Pulmonary artery endothelial cell (primary cell): ENCODE data around the gene MAP3K3. TPM values are rescaled to one million over a fixed set of nuclear protein-coding genes. Genes with fewer than 3 reads are reported as not detected.

ENCODE experiments used
- DNase-seq: peaks from one replicate; pipeline ENCODE4 v3.0.0-alpha.2; 2011; ENCODE audit warnings: low read depth, low spot score
- total RNA-seq: library from RNA; depleted of rRNA; stranded (reverse); fragments of >200 nt; gene quantifications from 2 replicates; pipeline ENCODE4 v1.2.3, GENCODE V29; 2014

MAP3K3 gene
- total RNA-seq, 1 donor from 2014 or later = 104 TPM

DNA sequence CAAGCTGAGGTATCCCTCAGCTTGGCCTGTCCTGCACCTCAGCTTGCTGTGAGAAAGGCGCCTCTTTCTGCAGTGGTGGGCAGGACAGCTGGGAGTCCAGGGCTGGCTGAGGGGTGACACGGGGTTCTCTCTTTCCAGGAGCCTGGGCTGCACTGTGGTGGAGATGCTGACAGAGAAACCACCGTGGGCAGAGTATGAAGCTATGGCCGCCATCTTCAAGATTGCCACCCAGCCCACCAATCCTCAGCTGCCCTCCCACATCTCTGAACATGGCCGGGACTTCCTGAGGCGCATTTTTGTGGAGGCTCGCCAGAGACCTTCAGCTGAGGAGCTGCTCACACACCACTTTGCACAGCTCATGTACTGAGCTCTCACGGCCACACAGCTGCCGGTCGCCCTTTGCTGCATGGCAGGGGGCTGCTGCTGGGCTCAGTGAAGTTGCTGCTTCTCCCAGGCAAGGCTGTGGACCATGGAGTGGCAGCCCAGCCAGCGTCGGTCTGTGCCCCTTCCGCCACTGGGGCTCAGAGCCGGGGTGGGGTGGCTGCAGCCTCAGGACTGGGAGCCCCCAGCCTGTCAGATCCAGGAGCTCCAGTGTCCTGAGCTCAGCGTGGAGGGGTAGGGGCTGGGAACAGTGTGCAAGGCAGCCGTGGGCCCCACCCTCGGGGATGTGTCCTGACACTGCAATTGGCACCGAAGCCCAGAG lies 71.3 kb downstream of the MAP3K3 start:
- no peak for DNase-seq

DNA sequence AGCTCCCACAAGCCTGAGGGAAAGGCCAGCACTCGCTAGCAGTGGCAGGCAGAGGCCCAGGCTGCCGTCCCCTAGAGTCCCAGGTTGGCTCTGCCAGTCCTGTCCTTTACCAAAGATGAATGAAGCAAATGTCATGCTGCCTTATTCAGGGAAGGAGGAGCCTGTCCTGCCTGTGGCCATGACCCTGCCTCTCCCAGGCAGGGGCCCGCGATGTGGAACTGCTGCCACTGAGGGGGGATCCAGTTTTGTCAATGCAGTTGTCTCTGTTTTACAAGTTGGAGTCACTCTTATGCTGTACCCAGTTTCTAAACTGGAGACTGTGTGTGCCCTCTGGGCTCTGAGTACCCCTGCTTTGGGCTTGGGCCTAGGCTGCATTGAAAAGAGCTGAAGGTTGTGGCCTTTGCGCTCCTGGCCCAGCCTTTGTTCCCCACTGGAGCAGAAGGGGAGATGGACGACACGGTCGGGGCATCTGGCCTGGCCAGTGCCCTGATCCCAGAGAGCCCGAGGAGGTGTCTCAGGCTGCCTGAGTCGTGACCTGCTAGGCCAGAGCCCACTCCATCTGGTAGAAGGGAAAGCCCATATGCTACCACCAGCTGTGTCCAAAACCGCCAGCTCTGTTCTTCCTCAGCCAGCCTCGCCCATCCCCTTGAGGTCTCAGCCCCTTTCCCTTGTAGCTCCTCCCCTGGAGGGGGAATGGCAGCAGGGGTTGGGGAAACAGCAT lies 72.2 kb downstream of the MAP3K3 start:
- no peak for DNase-seq

DNA sequence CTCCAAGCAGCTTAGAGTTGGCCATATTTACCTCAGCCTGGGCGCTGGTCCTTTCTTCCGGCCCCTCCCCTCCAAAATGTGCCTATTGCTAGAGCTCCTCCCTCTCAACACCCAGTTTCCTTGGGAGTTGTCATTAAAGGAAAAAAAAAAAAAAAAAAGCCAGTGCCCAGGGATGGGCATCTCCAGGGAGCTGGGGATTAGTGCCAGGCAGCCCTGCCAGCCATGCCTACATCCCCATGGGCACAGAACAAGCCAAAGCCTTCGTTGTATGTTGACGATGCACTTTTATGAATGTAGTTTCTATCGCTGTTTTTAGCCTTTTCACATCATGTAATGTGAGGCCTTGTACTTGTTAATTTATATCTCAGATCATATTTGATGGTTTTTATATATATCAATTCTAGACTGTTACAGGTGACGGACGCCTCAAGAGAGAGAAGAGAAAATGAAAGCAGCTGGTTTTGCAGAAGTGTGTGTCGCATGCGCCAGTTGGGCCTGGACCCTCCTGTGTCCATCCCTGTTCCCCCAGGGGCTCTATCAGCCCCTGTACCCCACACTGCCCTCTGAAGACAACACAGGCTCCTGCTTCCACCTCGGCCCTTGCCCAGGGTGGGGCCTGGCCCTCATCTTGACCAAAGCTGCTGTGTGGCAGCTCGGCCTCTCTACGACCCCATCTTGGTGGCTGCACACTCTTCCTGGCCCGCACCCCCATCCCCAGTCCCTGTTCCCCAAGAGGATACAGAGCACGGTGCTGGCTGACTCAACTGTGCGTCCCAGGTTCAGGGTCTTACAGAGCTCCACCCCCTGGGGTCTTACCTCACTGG lies 72.9 kb downstream of the MAP3K3 start:
- no peak for DNase-seq

DNA sequence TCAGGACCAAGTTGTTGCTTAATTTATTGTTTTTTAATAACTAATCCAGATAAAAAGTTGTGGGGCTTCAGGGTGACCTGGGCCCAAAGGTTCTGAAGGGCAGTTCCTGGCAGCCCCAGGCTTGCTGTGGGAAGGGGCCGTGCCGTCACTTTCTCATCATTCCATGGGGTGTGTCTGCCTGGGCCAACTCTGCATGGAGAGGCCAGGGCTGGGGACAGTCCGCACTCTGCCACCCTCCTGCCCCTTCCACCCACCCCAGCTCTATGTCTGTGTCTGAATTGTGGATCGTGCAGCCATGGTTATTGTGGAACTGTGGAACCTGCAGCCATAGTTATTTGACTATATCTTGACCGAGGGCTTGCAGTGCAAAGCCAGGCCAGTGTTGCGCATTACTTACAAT lies 73.7 kb downstream of the MAP3K3 start:
- no peak for DNase-seq

DNA sequence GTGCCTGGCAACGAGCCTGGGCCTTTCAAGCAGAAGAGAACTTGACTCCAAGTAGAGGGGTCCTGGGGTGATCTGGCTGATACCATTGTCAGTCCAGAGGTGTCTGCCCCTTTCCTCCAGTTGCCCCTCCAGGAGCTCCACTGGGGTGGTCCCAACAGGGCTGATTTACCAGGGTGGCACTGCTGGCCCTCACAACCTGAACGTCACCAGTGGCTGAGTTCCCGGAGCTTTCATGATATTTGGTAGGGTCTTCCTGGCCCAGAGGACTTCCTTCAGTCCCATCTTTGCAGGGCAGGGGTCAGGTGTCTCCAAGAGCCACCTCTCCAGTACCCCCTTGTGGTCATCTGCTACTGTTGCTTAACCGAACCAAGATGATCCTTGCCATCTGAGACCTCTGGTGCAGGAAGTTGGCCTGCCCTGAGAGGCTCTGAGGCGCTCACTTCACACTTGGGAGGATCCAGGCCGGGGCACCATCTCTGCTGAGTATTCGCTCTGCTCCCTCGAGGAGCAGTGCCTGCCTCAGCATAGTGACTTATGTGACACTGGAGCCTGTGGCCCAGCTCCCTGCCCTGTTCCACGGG lies 74.3 kb downstream of the MAP3K3 start:
- no peak for DNase-seq

DNA sequence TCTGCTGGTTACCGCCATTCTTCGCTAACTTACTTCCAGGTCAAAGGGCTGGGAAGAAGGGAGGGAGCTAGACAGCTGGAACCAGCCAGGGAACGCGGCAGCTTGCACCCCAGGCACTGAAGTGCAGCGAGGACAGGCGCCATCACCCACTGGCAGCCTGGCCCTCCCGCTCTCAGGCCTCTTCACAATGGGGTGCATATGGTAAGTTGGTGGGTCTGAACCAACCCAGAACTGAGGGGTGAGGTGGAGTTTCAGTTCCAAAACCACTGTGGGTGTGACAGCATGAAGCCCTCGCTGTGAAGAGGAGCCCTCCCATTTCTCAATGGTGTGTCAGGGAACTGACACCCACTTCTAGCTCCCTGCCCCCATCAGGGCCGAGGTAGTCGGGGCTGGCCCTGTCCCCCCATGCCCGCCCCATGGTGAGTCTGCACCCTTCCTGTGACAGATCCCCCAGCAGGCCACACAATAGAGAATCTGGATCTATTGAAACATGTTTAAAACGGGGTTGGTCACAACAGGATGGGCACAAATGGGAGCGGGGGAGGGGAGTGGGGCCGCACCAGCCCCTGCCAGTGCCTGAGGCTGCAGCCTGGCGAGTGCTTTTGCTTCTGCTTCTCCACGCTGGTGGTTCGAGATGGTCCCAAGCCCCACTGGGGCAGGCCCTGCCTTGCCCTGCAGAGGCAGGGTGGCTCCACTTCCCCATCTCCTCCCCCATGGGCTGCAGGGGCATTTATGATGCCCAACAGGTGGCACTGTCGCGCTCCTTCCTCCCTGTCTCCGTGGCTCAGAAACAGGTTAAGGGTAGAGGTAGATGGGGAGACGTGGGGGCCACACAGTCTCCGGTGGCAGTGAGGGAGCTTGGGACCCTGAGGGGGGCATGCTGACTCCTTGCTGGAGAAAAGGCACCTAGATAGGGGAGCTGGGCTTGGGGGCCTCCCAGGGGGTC lies 75.4 kb downstream of the MAP3K3 start:
- no peak for DNase-seq

DNA sequence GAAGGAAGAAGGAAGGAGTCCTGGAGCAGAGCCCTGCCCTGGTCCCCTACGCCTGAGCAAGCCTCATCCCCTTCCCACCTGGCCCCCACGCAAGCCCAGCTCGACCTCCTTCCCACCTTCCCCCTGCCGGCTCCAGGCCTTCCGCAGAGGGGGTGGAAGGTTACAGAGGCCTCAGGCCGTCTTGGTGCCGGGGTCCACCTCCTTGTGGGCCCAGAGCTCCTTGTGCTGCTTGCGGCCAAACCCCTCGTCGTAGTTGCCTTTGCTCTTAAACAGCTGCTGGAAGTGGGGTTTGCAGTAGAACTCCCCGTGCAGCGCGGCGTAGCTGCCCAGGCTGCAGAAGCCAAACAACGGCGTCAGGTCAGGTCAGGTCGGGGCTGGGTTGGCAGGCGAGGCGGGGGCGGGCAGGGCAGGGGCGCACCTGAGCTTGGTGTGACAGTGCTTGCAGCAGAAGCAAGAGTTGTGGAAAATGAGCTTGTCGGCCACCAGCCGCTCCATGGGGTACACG lies 76.2 kb downstream of the MAP3K3 start:
- no peak for DNase-seq

DNA sequence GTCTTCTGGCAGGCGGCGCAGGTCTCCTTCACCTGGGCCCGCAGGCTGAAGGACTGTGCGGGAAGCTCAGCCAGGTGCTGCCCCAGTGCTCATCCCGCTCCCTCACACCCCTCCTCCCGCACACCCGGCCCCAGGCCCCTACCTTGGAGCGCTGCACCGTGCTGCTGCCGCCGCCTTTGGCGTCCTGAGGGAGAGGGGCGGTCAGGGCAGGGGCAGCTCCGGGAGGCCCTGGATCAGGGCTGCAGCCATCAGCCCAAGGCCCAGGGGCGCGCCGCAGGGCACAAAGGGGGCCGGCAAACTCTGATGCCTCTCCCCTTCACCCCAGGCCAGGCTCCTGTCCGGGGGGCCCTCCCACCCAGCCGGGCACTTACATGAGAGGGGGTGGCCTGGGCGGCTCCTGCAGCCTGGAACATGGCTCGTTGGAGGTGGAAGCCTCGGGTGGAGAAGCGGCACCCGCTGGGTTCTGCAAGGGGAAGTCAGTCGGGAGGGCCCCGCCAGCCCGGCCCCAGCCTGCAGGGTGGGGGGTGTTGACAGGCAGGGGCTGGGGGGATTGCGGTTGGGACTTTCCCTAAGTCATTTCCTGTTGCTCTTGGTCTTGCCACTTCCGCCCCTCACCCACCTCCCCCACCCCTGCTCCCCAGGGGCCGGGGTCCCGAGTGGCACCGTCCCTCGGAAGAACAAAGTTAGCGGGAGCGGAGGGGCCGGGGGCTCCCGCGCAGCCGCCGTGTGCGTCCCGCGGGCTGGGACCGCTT lies 76.8 kb downstream of the MAP3K3 start:
- no peak for DNase-seq

DNA sequence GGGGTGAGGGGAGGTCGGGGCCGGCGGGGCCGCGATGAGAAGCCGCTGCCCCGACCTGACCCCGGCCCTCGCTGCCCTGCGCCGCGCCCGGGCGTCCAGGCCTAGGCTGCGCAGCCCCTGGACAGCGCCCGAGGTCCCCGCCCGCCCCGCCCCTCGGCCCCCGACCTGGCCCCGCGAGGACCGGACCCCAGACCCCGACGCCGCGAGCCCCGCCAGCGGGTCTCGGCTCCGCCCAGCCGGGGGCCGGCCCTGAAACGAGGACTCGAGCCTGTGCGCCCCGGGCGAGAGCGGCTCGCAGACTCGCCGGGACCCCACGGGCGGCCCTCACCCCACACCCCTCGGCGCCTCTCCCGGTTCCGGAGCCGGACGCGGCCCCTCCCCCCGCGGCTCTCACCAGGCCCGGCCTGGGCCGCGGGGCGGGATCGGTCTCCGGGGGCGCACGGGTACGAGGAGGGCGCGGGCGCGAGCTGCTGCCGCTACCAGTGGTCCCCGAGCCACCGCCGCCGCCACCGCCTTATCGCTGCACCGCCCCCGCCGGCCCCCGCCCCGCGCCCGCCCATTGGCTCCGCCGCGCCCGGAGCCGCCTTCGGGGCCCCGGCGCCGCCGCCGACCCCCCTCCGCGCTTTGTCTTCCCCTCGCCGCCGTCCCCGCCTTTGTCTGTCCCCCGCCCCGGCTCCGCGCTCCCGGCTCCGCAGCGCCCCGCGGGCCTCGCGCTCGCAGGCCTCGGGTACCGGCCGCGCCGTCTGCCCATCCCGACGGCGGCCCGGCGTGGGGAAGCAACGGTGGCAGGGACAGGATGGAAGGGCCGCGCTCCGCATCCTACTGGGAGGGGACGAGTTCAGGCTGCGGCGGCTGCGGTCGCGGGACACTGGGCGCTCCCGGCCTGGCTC lies 77.7 kb downstream of the MAP3K3 start, which contains the start of gene LIMD2:
Gene LIMD2, minus strand, starts transcription at position 488 of the 890 bp plus-strand sequence. CDS start 827 bp downstream, outside the sequence.
- no peak for DNase-seq

DNA sequence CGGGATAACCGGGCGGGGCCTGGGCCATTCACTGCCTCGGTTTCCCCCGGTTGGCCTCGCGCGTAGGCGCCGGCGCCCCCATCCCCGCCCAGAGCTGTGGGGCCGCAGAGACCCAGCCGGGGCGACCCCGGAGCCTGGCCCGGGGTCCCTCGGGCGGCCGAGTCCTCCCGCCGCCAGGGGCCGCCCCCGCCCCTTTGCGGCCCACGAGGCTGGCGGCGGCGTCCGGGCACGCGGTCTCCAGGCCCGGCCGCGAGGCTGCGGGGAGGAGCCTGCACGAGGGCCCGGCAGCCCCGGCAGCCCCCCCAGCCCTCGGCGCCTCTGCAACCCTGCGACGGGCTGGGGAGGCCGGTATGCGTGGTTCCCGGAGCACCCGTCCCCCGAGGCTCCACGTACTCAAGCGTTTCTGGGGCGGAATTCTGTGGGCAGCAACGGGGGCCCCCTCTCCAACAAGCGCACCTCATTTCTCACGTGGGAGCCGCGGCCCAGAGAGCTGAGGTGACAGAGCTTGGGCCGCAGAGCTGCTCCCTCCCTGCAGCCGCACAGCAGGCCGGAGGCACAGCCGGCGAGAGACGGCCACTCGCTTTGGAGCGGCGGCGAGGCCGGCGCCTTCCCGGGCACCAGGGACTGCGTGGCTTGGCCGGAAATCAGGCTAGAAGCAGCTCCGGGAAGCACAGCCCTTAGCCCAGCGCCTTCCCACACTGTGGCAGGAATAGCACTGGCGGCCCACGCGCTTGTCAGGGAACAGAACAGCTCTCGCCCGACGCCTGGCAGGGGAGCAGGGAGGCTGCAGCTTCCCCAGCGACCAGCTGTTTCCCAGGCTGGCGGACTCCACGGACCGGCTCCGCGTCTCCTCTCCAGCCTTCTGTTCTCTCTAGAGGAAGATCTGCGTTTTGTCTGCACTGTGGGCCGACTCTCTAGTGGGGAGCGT lies 78.6 kb downstream of the MAP3K3 start:
- no peak for DNase-seq

DNA sequence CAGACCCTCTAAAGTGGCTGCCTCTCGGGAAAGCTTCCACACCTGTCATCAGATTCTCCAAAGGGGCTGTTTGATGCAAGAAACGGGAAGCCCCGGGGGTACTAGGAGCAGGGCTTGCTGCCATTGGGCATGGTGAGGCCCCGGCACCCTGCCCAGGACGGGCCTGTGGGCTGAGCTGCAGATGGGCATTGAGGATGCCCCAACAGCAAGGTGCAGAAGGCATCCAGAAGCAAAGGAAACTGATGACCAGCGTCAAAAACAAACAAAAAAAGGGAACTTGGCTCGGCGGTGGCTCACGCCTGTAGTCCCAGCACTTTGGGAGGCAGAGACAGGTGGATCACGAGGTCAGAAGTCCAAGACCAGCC lies 79.2 kb downstream of the MAP3K3 start:
- no peak for DNase-seq

DNA sequence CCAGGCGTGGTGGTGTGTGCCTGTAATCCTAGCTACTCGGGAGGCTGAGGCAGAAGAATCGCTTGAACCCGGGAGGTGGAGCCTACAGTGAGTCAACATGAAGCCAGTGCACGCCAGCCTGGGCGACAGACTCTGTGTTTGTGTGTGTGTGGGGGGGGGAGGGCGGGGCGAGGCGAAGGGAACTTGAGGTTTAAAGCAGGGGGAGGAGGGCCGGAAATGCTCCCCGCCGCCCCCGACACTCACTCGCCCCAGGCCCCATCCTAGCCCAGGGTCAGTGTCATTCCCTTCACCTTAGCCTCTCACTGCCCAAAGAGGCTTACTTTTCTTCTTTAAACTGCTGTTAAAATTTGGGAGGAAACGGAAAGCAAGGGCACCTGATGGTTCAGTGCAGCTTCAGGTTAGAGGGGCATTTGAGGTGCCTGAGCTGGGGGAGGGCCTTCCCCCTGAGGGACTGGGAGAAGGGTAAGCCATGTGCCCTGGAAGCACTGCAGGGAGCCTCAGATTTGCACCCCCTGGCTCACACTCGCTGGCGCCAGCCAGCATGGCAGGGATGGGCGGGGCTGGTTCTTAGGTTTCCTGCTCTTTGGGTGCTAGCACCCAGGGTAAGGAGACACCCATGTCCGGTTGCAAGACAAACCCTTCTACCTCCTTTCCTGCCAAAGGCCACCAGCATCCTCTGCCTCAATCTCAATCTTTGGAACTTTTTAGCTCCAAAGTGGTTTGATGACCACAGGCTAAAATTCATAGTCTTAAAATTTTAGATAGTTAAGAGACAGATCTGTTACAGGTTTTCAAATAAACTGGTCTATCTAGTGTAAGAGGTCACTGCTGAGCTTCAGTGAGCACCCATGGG lies 79.9 kb downstream of the MAP3K3 start:
- no peak for DNase-seq

DNA sequence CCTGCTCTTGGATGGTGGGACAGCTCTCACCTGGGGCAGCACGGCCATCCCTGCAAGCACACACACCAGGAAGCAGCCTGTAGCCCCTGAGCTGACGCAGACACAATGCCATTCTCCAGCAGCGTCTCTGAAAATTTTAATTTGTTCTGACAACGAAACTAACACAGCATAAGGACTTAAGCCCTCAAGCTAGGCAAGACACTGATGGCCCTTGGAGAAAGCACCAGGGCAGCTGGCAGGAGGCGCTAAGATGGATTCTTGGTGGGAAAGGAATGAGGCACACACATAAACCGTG lies 80.5 kb downstream of the MAP3K3 start:
- no peak for DNase-seq

DNA sequence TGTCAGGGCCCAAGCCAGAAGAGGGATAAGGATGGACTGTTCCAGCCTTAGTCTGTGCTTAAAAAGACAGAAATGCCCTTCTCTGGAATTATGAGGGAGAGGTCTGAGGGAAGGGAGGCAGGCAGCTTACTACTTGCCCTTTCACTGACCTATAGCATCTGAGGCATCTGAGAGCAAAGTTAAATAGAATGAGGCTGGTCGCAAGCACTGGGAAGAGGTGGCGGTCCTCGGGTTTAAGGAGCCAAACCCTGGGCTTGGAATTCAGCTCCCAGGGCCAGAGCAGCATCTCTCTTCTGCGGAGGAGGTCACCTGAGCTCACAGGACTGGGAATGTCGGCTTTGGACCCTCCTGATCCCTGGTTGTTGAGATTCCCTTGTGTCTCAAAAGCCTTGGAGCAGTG lies 80.8 kb downstream of the MAP3K3 start:
- DNase-seq = no peak

DNA sequence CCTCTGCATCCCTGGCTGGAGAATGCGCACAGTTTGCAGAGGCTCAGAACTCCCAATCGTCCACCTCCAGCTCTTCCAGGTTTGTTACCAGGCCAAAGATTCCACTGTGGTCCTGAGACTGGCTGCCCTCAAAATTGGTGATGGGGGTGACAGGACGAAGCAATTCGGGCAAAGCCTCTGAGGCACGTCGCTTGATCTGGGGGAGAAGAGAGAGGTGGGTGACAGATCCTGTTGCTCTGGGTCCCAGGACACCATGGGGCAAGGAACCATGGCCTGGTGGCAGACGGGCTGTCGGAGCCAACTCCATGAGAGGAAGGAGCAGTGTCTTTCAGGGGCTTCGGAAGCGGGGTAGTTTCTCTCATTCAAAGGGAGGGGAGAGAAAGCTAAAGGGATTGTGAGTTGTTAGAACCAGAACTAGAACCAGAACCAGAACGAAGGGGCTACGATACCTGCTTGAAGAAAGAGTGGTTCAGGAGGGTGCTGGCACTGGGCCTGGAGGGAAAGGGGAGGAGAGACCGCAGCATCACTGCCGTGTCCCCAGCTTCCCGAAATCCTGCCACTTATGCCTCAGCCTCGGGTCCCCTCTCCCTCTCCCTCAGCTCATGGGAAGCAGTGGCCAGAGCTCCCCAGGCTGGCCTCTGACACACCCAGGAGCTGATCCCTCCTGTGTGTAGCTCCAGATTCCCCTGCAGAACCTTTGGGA lies 81.5 kb downstream of the MAP3K3 start:
- no peak for DNase-seq

DNA sequence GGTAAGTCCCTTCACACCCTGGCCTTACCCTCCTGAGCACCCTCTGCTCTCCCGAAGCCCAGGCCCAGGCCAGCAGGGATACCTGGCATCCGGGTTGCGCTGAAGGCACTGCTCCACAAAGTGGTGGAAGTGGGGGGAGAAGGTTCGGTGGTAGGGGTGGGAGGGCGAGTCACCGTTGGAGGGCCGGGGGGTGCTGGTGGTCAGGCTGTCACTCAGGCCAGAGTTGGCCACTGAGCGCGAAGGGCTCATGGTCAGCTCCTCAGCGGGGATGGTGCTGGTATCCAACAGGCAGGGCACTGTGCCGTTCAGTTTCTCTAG lies 82.0 kb downstream of the MAP3K3 start:
- DNase-seq = no peak

DNA sequence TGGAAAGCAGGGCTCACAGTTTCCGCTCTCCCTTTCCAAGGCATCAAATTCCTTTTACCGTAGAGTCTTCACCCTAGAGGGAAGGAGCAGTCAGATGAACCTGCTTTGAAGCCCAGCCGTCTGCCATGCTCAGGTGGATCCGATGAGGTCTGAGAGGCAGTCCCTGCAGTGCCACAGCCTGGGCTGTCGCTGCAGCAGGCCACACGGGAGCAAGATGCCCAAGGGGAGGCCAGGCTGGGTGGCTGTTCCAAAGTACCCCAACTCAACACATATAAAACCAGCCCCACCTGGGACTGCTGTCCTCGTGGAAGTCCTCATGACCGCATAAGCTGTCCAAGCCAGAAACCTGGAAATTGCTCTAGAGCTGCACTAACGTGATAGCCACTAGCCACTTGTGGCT lies 82.6 kb downstream of the MAP3K3 start:
- no peak for DNase-seq
